HepG2 (cell line): Measurements from ENCODE around the gene TMEM253. TPM values are rescaled to one million over a fixed set of nuclear protein-coding genes. Genes with fewer than 3 reads are reported as not detected.

Experiments
- E2F2 ChIP-seq: sonication (generic); formaldehyde crosslinking; IDR thresholded peaks from 2 replicates; pipeline ENCODE4 v1.4.0; 2020; ENCODE audit warnings: missing genetic modification reagents, borderline replicate concordance
- GATA4 ChIP-seq: sonication (generic); IDR thresholded peaks from 2 replicates; pipeline ENCODE4 v1.6.1; 2016; ENCODE audit warnings: antibody characterized with exemption, low read depth, borderline replicate concordance
- GFI1 ChIP-seq: sonication (generic); formaldehyde crosslinking; IDR thresholded peaks from 2 replicates; pipeline ENCODE4 v1.5.0; 2020; ENCODE audit warnings: missing genetic modification reagents, mild to moderate bottlenecking, borderline replicate concordance
- HMG20A ChIP-seq: IDR thresholded peaks from 2 replicates; pipeline ENCODE4 v1.6.1; 2016; ENCODE audit warnings: borderline replicate concordance
- HMG20B ChIP-seq: conservative IDR thresholded peaks from 2 replicates; pipeline ENCODE4 v1.6.1; 2016; ENCODE audit warnings: missing genetic modification reagents, missing compliant biosample characterization
- HMGXB4 ChIP-seq, 2 experiments: sonication (generic) in 1 of 2; formaldehyde crosslinking in 1 of 2; IDR thresholded peaks; 2 replicates each; pipeline versions ENCODE4 v1.4.0 to v1.6.1; 2018 to 2020; ENCODE audit warnings: missing genetic modification reagents in 2 of 2, borderline replicate concordance in 1 of 2, low read depth in 1 of 2, mild to moderate bottlenecking in 1 of 2, missing biosample characterization in 1 of 2
- HOXA3 ChIP-seq: sonication (generic); formaldehyde crosslinking; IDR thresholded peaks from 2 replicates; pipeline ENCODE4 v1.5.0; 2020; ENCODE audit warnings: missing genetic modification reagents
- MTA3 ChIP-seq: sonication (generic); formaldehyde crosslinking; IDR thresholded peaks from 2 replicates; pipeline ENCODE4 v1.4.0; 2020; ENCODE audit warnings: missing genetic modification reagents
- NCOA1 ChIP-seq: sonication (generic); formaldehyde crosslinking; IDR thresholded peaks from 2 replicates; pipeline ENCODE4 v1.9.0; 2021; ENCODE audit warnings: missing genetic modification reagents
- NPAS2 ChIP-seq: sonication (generic); formaldehyde crosslinking; IDR thresholded peaks from 2 replicates; pipeline ENCODE4 v1.8.0; 2022; ENCODE audit warnings: mild to moderate bottlenecking, missing genetic modification reagents, borderline replicate concordance
- PAF1 ChIP-seq: IDR thresholded peaks from 2 replicates; pipeline ENCODE4 v1.6.1; 2016; ENCODE audit warnings: missing genetic modification reagents, missing compliant biosample characterization
- REPIN1 ChIP-seq: sonication (generic); formaldehyde crosslinking; IDR thresholded peaks from 2 replicates; pipeline ENCODE4 v1.8.0; 2022; ENCODE audit warnings: missing genetic modification reagents, low read depth, mild to moderate bottlenecking, borderline replicate concordance
- SETDB1 ChIP-seq: sonication (generic); formaldehyde crosslinking; IDR thresholded peaks from 2 replicates; pipeline ENCODE4 v1.5.1; 2020; ENCODE audit warnings: missing genetic modification reagents, mild to moderate bottlenecking, borderline replicate concordance
- SMAD1 ChIP-seq: sonication (generic); formaldehyde crosslinking; IDR thresholded peaks from 2 replicates; pipeline ENCODE4 v1.4.0; 2020; ENCODE audit warnings: missing genetic modification reagents, low read depth, mild to moderate bottlenecking, borderline replicate concordance
- ZBTB25 ChIP-seq: IDR thresholded peaks from 2 replicates; pipeline ENCODE4 v1.6.1; 2018; ENCODE audit warnings: missing genetic modification reagents
- ZNF496 ChIP-seq: sonication (generic); formaldehyde crosslinking; IDR thresholded peaks from 2 replicates; pipeline ENCODE4 v1.8.1; 2023; ENCODE audit warnings: mild to moderate bottlenecking, moderate library complexity, missing genetic modification reagents; ENCODE audit not compliant: insufficient replicate concordance
- ZNF512B ChIP-seq: sonication (generic); formaldehyde crosslinking; IDR thresholded peaks from 2 replicates; pipeline ENCODE4 v1.5.1; 2020; ENCODE audit warnings: missing genetic modification reagents, mild to moderate bottlenecking, borderline replicate concordance
- ZNF564 ChIP-seq: sonication (generic); formaldehyde crosslinking; IDR thresholded peaks from 2 replicates; pipeline ENCODE4 v1.8.1; 2023; ENCODE audit warnings: mild to moderate bottlenecking, missing genetic modification reagents
- ZNF691 ChIP-seq: sonication (generic); formaldehyde crosslinking; IDR thresholded peaks from 2 replicates; pipeline ENCODE4 v1.4.0; 2020; ENCODE audit warnings: missing genetic modification reagents, low read depth, mild to moderate bottlenecking, borderline replicate concordance
- ZNF775 ChIP-seq: sonication (generic); formaldehyde crosslinking; IDR thresholded peaks from 2 replicates; pipeline ENCODE4 v1.4.0; 2020; ENCODE audit warnings: missing genetic modification reagents, mild to moderate bottlenecking, moderate library complexity, borderline replicate concordance
- ZSCAN22 ChIP-seq: sonication (generic); formaldehyde crosslinking; IDR thresholded peaks from 2 replicates; pipeline ENCODE4 v1.4.0; 2020; ENCODE audit warnings: mild to moderate bottlenecking, missing genetic modification reagents
- polyA plus RNA-seq, 8 experiments: library from polyadenylated mRNA; depleted of rRNA in 3 of 8; stranded (reverse) in 7 of 8; unstranded in 1 of 8; fragments of >200 nt; fragmentation: Illumina TruSeq in 4 of 8; extraction: Trizol in 4 of 8; gene quantifications; 2 replicates each; pipeline versions ENCODE4 v1.2.1 to v1.2.3, GENCODE V29; 2011 to 2016; ENCODE audit warnings: low read depth in 4 of 8, missing spikeins in 1 of 8, mixed read lengths in 1 of 8; ENCODE audit not compliant: insufficient read depth in 1 of 8
- total RNA-seq, 5 experiments: library from RNA; depleted of rRNA; stranded (reverse); fragments of >200 nt; fragmentation: Illumina TruSeq; extraction: Trizol; gene quantifications; 2 replicates each; pipeline ENCODE4 v1.2.3, GENCODE V29; 2016; ENCODE audit warnings: low read depth in 1 of 5

TMEM253 gene
- total and polyA plus RNA-seq, 2 of the 13 experiments (the other 11 are each of a cell fraction or from before 2014, with no cell fraction given): 0.29 to 0.45 TPM

GRCh38 chr14:21098076-21098891 is 2.6 kb upstream of the TMEM253 start, which contains the start of gene ZNF219 (continued):
- peak in 1 of 2 experiments; percentile 37; a peak in 1 of 4 replicates for TF ChIP-seq HMGXB4 (CRISPR knock-in tag; IDR thresholded peaks at IDR 0.05; ENCODE audit: borderline replicate concordance in 1 of 2, low read depth in 1 of 2)
- TF ChIP-seq PAF1 (CRISPR knock-in tag): no peak
- TF ChIP-seq SMAD1 (CRISPR knock-in tag): no peak
- TF ChIP-seq GATA4: no peak
- TF ChIP-seq HMG20B (CRISPR knock-in tag): no peak
- no peak for TF ChIP-seq SETDB1 (CRISPR knock-in tag)
- no peak for TF ChIP-seq GFI1
- no peak for TF ChIP-seq NCOA1 (CRISPR knock-in tag)
- no peak for TF ChIP-seq ZNF512B (CRISPR knock-in tag)
- no peak for TF ChIP-seq ZNF691 (CRISPR knock-in tag)
- TF ChIP-seq ZNF496 (CRISPR knock-in tag): no peak
- no peak for TF ChIP-seq ZSCAN22
- no peak for TF ChIP-seq E2F2
- no peak for TF ChIP-seq REPIN1 (CRISPR knock-in tag)
- TF ChIP-seq ZNF775 (CRISPR knock-in tag): no peak
- no peak for TF ChIP-seq NPAS2 (CRISPR knock-in tag)
- no peak for TF ChIP-seq MTA3 (CRISPR knock-in tag)
- TF ChIP-seq HOXA3 (CRISPR knock-in tag): peak; percentile 48; the same call in 1 of the 2 replicates
- no peak; the same call in 1 of the 2 replicates for TF ChIP-seq ZNF564 (CRISPR knock-in tag)
- TF ChIP-seq ZBTB25 (CRISPR knock-in tag): no peak
- TF ChIP-seq HMG20A (CRISPR knock-in tag): no peak
